ENCODE measurements around the gene ISM1.

- TF ChIP-seq, protein P1, sequence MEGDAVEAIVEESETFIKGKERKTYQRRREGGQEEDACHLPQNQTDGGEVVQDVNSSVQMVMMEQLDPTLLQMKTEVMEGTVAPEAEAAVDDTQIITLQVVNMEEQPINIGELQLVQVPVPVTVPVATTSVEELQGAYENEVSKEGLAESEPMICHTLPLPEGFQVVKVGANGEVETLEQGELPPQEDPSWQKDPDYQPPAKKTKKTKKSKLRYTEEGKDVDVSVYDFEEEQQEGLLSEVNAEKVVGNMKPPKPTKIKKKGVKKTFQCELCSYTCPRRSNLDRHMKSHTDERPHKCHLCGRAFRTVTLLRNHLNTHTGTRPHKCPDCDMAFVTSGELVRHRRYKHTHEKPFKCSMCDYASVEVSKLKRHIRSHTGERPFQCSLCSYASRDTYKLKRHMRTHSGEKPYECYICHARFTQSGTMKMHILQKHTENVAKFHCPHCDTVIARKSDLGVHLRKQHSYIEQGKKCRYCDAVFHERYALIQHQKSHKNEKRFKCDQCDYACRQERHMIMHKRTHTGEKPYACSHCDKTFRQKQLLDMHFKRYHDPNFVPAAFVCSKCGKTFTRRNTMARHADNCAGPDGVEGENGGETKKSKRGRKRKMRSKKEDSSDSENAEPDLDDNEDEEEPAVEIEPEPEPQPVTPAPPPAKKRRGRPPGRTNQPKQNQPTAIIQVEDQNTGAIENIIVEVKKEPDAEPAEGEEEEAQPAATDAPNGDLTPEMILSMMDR (IDR thresholded peaks at IDR 0.05; ENCODE audit: low read length), result no peak
- no peak for TF ChIP-seq EZH2 (optimal IDR thresholded peaks at IDR 0.05; ENCODE audit: low read depth, low read length)
- no peak for TF ChIP-seq EZH2phosphoT487 (IDR thresholded peaks at IDR 0.05; ENCODE audit: low read length)
Measured at GRCh38 chr20:13234961-13235360, 13.9 kb downstream of the ISM1 start.

All from MM.1S (cell line).